Loucy (cell line): ENCODE measurements around the gene ARHGAP4.

Source experiments
- H2AFZ ChIP-seq: fragments of 200-600 bp; sonication (generic); 2 replicates; pipeline ENCODE4 v1.6.0; 2016; ENCODE audit warnings: antibody characterized with exemption, mild to moderate bottlenecking, low read length, moderate library complexity
- H3F3A ChIP-seq: fragments of 200-600 bp; 2 replicates; pipeline ENCODE4 v1.6.0; 2016; ENCODE audit warnings: antibody characterized with exemption, low read depth, mild to moderate bottlenecking
- H3K27me3 ChIP-seq: fragments of 200-600 bp; sonication (generic); 2 replicates; pipeline ENCODE4 v1.6.1; 2014; ENCODE audit warnings: low read length, mild to moderate bottlenecking; ENCODE audit not compliant: insufficient read depth, poor library complexity, severe bottlenecking
- H3K36me3 ChIP-seq: fragments of 200-600 bp; sonication (generic); 2 replicates; pipeline ENCODE4 v1.6.1; 2016; ENCODE audit warnings: low read length; ENCODE audit not compliant: insufficient read depth
- H3K4me1 ChIP-seq: fragments of 200-600 bp; sonication (generic); 2 replicates; pipeline ENCODE4 v1.5.1; 2014; ENCODE audit warnings: low read length, mild to moderate bottlenecking; ENCODE audit not compliant: insufficient read depth, poor library complexity, severe bottlenecking
- H3K4me2 ChIP-seq: fragments of 200-600 bp; sonication (generic); 2 replicates; pipeline ENCODE4 v1.6.0; 2014; ENCODE audit warnings: antibody characterized with exemption, low read length, low read depth, mild to moderate bottlenecking; ENCODE audit not compliant: poor library complexity, severe bottlenecking
- H3K4me3 ChIP-seq: fragments of 200-600 bp; sonication (generic); 2 replicates; pipeline ENCODE4 v1.5.1; 2014; ENCODE audit warnings: low read length, mild to moderate bottlenecking, mixed read lengths; ENCODE audit not compliant: poor library complexity, severe bottlenecking
- H3K79me2 ChIP-seq: fragments of 200-600 bp; sonication (generic); 2 replicates; pipeline ENCODE4 v1.6.1; 2014; ENCODE audit warnings: low read length; ENCODE audit not compliant: insufficient read depth
- H3K9ac ChIP-seq: fragments of 200-600 bp; sonication (generic); 2 replicates; pipeline ENCODE4 v1.6.0; 2014; ENCODE audit warnings: mild to moderate bottlenecking, low read depth, low read length, moderate library complexity; ENCODE audit not compliant: poor library complexity, severe bottlenecking
- H3K9me2 ChIP-seq: fragments of 200-600 bp; sonication (generic); replicated peaks from 2 replicates; pipeline ENCODE4 v1.6.1; 2016; ENCODE audit warnings: low read depth, low read length, mixed read lengths
- H3K9me3 ChIP-seq: fragments of 200-600 bp; sonication (generic); 2 replicates; pipeline ENCODE4 v1.6.1; 2014; ENCODE audit warnings: mild to moderate bottlenecking, antibody characterized with exemption, low read length, low read depth; ENCODE audit not compliant: insufficient read depth
- H4K20me1 ChIP-seq: fragments of 200-600 bp; sonication (generic); 2 replicates; pipeline ENCODE4 v1.6.0; 2014; ENCODE audit warnings: antibody characterized with exemption, low read length, mild to moderate bottlenecking; ENCODE audit not compliant: insufficient read depth, poor library complexity, severe bottlenecking
- CTCF ChIP-seq: fragments of 200-600 bp; sonication (generic); conservative IDR thresholded peaks from 2 replicates; pipeline ENCODE4 v1.5.1; 2014; ENCODE audit warnings: mild to moderate bottlenecking, antibody characterized with exemption, low read length
- EZH2phosphoT487 ChIP-seq: fragments of 200-600 bp; IDR thresholded peaks from 2 replicates; pipeline ENCODE4 v1.6.1; 2018; ENCODE audit warnings: antibody characterized with exemption, mild to moderate bottlenecking, moderate library complexity, borderline replicate concordance

The ARHGAP4 gene

GRCh38 chrX:153921070-153921469 lies 5.0 kb downstream of the ARHGAP4 start:
- H3K36me3 ChIP-seq = peaks cover 7% of the 10 kb centered on the region; the same call in 1 of the 2 replicates
- H3K9me2 ChIP-seq = no peaks in the 10 kb centered on the region
- no peak overlapping the region for H2AFZ ChIP-seq
- peaks cover 57% of the 10 kb centered on the region for H3K79me2 ChIP-seq
- H3K4me3 ChIP-seq = no peak overlapping the region
- H3F3A ChIP-seq = no peaks in the 10 kb centered on the region
- H4K20me1 ChIP-seq = peaks cover 14% of the 10 kb centered on the region
- no peak for TF ChIP-seq EZH2phosphoT487
- H3K4me2 ChIP-seq = no peak overlapping the region
- H3K9me3 ChIP-seq = no peaks in the 10 kb centered on the region
- H3K27me3 ChIP-seq = no peaks in the 10 kb centered on the region
- H3K4me1 ChIP-seq = peaks cover 3% of the 10 kb centered on the region
- H3K9ac ChIP-seq = no peak overlapping the region

- Histone ChIP-seq H3K4me2 (no peak overlapping the region), H3K9me3 (no peaks in the 10 kb centered on the region), H3K27me3 (no peaks in the 10 kb centered on the region), H3K36me3 (peaks cover 7% of the 10 kb centered on the region; the same call in 1 of the 2 replicates), H2AFZ (no peak overlapping the region), H3K79me2 (peaks cover 53% of the 10 kb centered on the region), H3K9ac (no peak overlapping the region), H3K4me3 (no peak overlapping the region), H3K9me2 (no peaks in the 10 kb centered on the region), H3F3A (no peaks in the 10 kb centered on the region), H4K20me1 (peaks cover 14% of the 10 kb centered on the region), H3K4me1 (peaks cover 3% of the 10 kb centered on the region)
- TF ChIP-seq EZH2phosphoT487 (no peak), CTCF (no peak)
Measured at GRCh38 chrX:153920546-153920945, 5.5 kb downstream of the ARHGAP4 start.

- Histone ChIP-seq H3K4me2 (no peak overlapping the region), H3F3A (no peaks in the 10 kb centered on the region), H2AFZ (no peak overlapping the region), H3K9me2 (no peaks in the 10 kb centered on the region), H3K4me1 (peaks cover 3% of the 10 kb centered on the region), H3K9ac (no peak overlapping the region), H4K20me1 (peaks cover 14% of the 10 kb centered on the region), H3K4me3 (no peak overlapping the region), H3K9me3 (no peaks in the 10 kb centered on the region), H3K36me3 (peaks cover 7% of the 10 kb centered on the region; the same call in 1 of the 2 replicates), H3K79me2 (peaks cover 40% of the 10 kb centered on the region), H3K27me3 (no peaks in the 10 kb centered on the region)
- TF ChIP-seq CTCF (no peak), EZH2phosphoT487 (no peak)
Measured at GRCh38 chrX:153919281-153919680, 6.8 kb downstream of the ARHGAP4 start.

GRCh38 chrX:153917869-153918268 lies 8.2 kb downstream of the ARHGAP4 start:
- H3K9ac ChIP-seq = no peak overlapping the region
- H3K9me2 ChIP-seq = no peaks in the 10 kb centered on the region
- H3K36me3 ChIP-seq = peaks cover 13% of the 10 kb centered on the region; the same call in 1 of the 2 replicates
- H4K20me1 ChIP-seq = peaks cover 8% of the 10 kb centered on the region
- H3K4me2 ChIP-seq = no peak overlapping the region
- no peak overlapping the region for H2AFZ ChIP-seq
- peaks cover 26% of the 10 kb centered on the region for H3K79me2 ChIP-seq
- H3K9me3 ChIP-seq = no peaks in the 10 kb centered on the region
- H3K4me3 ChIP-seq = no peak overlapping the region
- H3F3A ChIP-seq = no peaks in the 10 kb centered on the region
- no peaks in the 10 kb centered on the region for H3K27me3 ChIP-seq
- no peak for TF ChIP-seq CTCF
- no peak for TF ChIP-seq EZH2phosphoT487
- no peaks in the 10 kb centered on the region for H3K4me1 ChIP-seq
